ENCODE data around the gene CBX3. TPM values are rescaled to one million over a fixed set of nuclear protein-coding genes. Genes with fewer than 3 reads are reported as not detected.
"Not testable (repeated sequence)": the region's sequence is repeated elsewhere in the genome, so short reads cannot be mapped to it uniquely, and the experiment has no call there.

The CBX3 gene
- total and polyA plus RNA-seq, 2 of the 13 experiments (the other 11 are each of a cell fraction or from before 2014, with no cell fraction given): 53.9 to 249 TPM

DNA sequence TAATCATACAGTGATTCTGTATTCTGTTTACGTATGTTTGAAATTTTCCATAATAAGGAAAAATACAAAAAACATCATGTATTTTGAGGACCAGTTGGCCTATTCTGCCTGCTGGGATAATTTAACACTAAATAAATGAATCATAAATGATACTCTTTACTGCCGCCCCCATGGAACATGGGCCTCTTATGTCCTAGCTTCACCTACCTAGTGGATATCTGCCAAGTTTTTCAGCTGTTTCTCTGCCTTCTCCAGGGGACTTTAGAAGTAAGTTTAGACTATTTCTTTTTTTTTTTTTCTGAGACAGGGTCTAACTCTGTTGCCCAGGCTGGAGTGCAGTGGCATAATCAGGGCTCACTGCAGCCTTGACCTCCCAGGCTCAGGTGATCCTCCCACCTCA, 39.1 kb upstream of the CBX3 start (continued):
- TF ChIP-seq, protein P1, sequence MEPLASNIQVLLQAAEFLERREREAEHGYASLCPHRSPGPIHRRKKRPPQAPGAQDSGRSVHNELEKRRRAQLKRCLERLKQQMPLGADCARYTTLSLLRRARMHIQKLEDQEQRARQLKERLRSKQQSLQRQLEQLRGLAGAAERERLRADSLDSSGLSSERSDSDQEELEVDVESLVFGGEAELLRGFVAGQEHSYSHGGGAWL (CRISPR knock-in tag; IDR thresholded peaks at IDR 0.05): no peak
- TF ChIP-seq ZNF790 (CRISPR knock-in tag; IDR thresholded peaks at IDR 0.05; ENCODE audit: borderline replicate concordance) (no peak), ZNF557 (CRISPR knock-in tag; IDR thresholded peaks at IDR 0.05) (no peak), NKX3-1 (CRISPR knock-in tag; IDR thresholded peaks at IDR 0.05) (no peak), DPF2 (CRISPR knock-in tag; IDR thresholded peaks at IDR 0.05; ENCODE audit: borderline replicate concordance, low read depth) (no peak), ZC3H13 (CRISPR knock-in tag; IDR thresholded peaks at IDR 0.05) (no peak), EP300 (IDR thresholded peaks at IDR 0.05; ENCODE audit: low read depth in 2 of 2, low read length in 2 of 2) (no peak), EP300 (CRISPR knock-in tag; IDR thresholded peaks at IDR 0.05; ENCODE audit: borderline replicate concordance) (no peak), PCBP2 (optimal IDR thresholded peaks at IDR 0.05; ENCODE audit: low read depth, low read length, poor library complexity, severe bottlenecking) (no peak)
- TF ChIP-seq, protein P2, sequence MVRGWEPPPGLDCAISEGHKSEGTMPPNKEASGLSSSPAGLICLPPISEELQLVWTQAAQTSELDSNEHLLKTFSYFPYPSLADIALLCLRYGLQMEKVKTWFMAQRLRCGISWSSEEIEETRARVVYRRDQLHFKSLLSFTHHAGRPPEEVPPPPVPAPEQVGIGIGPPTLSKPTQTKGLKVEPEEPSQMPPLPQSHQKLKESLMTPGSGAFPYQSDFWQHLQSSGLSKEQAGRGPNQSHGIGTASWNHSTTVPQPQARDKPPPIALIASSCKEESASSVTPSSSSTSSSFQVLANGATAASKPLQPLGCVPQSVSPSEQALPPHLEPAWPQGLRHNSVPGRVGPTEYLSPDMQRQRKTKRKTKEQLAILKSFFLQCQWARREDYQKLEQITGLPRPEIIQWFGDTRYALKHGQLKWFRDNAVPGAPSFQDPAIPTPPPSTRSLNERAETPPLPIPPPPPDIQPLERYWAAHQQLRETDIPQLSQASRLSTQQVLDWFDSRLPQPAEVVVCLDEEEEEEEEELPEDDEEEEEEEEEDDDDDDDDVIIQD (CRISPR knock-in tag; IDR thresholded peaks at IDR 0.05; ENCODE audit: low read depth): no peak
- TF ChIP-seq, protein P3, sequence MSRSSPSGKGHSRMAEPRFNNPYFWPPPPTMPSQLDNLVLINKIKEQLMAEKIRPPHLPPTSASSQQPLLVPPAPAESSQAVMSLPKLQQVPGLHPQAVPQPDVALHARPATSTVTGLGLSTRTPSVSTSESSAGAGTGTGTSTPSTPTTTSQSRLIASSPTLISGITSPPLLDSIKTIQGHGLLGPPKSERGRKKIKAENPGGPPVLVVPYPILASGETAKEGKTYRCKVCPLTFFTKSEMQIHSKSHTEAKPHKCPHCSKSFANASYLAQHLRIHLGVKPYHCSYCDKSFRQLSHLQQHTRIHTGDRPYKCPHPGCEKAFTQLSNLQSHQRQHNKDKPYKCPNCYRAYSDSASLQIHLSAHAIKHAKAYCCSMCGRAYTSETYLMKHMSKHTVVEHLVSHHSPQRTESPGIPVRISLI (CRISPR knock-in tag; IDR thresholded peaks at IDR 0.05; ENCODE audit: borderline replicate concordance): no peak
- TF ChIP-seq, protein P4, sequence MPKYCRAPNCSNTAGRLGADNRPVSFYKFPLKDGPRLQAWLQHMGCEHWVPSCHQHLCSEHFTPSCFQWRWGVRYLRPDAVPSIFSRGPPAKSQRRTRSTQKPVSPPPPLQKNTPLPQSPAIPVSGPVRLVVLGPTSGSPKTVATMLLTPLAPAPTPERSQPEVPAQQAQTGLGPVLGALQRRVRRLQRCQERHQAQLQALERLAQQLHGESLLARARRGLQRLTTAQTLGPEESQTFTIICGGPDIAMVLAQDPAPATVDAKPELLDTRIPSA (CRISPR knock-in tag; IDR thresholded peaks at IDR 0.05; ENCODE audit: borderline replicate concordance): no peak

DNA sequence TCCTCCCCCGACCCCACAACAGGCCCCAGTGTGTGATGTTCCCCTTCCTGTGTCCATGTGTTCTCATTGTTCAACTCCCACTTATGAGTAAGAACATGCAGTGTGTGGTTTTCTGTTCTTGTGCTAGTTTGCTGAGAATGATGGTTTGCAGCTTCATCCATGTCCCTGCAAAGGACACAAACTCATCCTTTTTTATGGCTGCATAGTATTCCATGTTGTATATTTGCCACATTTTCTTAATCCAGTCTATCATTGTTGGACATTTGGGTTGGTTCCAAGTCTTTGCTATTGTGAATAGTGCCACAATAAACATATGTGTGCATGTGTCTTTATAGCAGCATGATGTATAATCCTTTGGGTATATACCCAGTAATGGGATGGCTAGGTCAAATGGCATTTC, 37.7 kb upstream of the CBX3 start:
- in situ Hi-C loops (cut with HindIII; ENCODE audit: extremely low pct_ligation_motif_present, low pct_unique_long_range_greater_than_20kb); intact Hi-C loops (cut with micrococcal nuclease; ENCODE audit: unreplicated experiment); H3K36me3 ChIP-seq (replicated peaks in 1 of 2; ENCODE audit: control insufficient read depth in 1 of 2, insufficient read depth in 2 of 2, low read length in 2 of 2); H3K4me3 ChIP-seq (replicated peaks in 1 of 3; ENCODE audit: insufficient read depth in 1 of 3, low read depth in 2 of 3, low read length in 3 of 3); H4K20me1 ChIP-seq (ENCODE audit: insufficient read depth, low read length); H3K9me3 ChIP-seq (ENCODE audit: low read length); ATAC-seq; H3K27me3 ChIP-seq (ENCODE audit: control insufficient read depth in 1 of 2, insufficient read depth in 2 of 2, low read length in 2 of 2); FAIRE-seq; POLR2A ChIA-PET; BruUV-seq (replicated peaks); H3K9ac ChIP-seq (ENCODE audit: insufficient read depth, low read depth, low read length); DNase-seq (ENCODE audit: low spot score); H3K79me2 ChIP-seq (ENCODE audit: insufficient read depth, low read length); H3K27ac ChIP-seq (ENCODE audit: extremely low read length, insufficient read depth, low read length); CTCF ChIA-PET (ENCODE audit: low intra/inter-chr PET ratio, low total read pairs); H2AFZ ChIP-seq (ENCODE audit: low read length); H3K4me2 ChIP-seq (ENCODE audit: low read depth, low read length): not testable (repeated sequence)
- WGBS (ENCODE audit: low lambda C conversion rate): 76% methylated on average over 1 of the region's 1 CpG
- peaks cover 18% of the 10 kb centered on the region for H3K4me1 ChIP-seq (ENCODE audit: insufficient read depth, low read length)

All from HepG2 (cell line).